SKM-1 (cell line): Measurements from ENCODE around the gene VIPR1.
"Not testable (repeated sequence)": the region's sequence is repeated elsewhere in the genome, so short reads cannot be mapped to it uniquely, and the experiment has no call there.

ENCODE experiments used
- DNase-seq: peaks from one replicate; lab custom pipeline; 2025; ENCODE audit not compliant: unreplicated experiment; lab: John Stamatoyannopoulos, UW

The VIPR1 gene

GRCh38 chr3:42569593-42570142, 67.2 kb downstream of the VIPR1 start:
- no peak for DNase-seq

- DNase-seq, result no peak
Observed at GRCh38 chr3:42572278-42572677, 69.8 kb downstream of the VIPR1 start.

GRCh38 chr3:42575137-42575741, 72.8 kb downstream of the VIPR1 start:
- no peak for DNase-seq

- DNase-seq, result no peak
Observed at GRCh38 chr3:42578054-42578453, 75.6 kb downstream of the VIPR1 start.

- DNase-seq, result not testable (repeated sequence)
Observed at GRCh38 chr3:42579346-42579745, 76.9 kb downstream of the VIPR1 start.

- no peak for DNase-seq
Observed at GRCh38 chr3:42581400-42581708, 78.9 kb downstream of the VIPR1 start.

GRCh38 chr3:42581709-42582473, 79.4 kb downstream of the VIPR1 start, which contains the start of gene SEC22C:
SEC22C (minus strand) TSS chr3:42581967; CDS start chr3:42569046, 12,921 bp downstream.
- peak; percentile 88 for DNase-seq

GRCh38 chr3:42582474-42583070, 80.1 kb downstream of the VIPR1 start:
- DNase-seq, result no peak
